Fibroblast of lung (primary cell): Measurements from ENCODE around the gene DHH.

ENCODE experiments used
- EZH2 ChIP-seq: IDR thresholded peaks from 2 replicates; pipeline ENCODE4 v1.5.1; 2012; ENCODE audit warnings: low read length, control low read depth, mild to moderate bottlenecking; ENCODE audit errors: missing control alignments
- TF ChIP-seq, protein P1 (sequence below), 2 donors: IDR thresholded peaks in 1 of 2; conservative IDR thresholded peaks in 1 of 2; 1 replicate in 1 of 2; 2 replicates in 1 of 2; pipeline ENCODE4 v1.5.1; 2011 to 2012; ENCODE audit warnings: low read length in 2 of 2, control low read depth in 1 of 2, inconsistent platforms in 1 of 2, low read depth in 1 of 2, mild to moderate bottlenecking in 1 of 2

DNA sequence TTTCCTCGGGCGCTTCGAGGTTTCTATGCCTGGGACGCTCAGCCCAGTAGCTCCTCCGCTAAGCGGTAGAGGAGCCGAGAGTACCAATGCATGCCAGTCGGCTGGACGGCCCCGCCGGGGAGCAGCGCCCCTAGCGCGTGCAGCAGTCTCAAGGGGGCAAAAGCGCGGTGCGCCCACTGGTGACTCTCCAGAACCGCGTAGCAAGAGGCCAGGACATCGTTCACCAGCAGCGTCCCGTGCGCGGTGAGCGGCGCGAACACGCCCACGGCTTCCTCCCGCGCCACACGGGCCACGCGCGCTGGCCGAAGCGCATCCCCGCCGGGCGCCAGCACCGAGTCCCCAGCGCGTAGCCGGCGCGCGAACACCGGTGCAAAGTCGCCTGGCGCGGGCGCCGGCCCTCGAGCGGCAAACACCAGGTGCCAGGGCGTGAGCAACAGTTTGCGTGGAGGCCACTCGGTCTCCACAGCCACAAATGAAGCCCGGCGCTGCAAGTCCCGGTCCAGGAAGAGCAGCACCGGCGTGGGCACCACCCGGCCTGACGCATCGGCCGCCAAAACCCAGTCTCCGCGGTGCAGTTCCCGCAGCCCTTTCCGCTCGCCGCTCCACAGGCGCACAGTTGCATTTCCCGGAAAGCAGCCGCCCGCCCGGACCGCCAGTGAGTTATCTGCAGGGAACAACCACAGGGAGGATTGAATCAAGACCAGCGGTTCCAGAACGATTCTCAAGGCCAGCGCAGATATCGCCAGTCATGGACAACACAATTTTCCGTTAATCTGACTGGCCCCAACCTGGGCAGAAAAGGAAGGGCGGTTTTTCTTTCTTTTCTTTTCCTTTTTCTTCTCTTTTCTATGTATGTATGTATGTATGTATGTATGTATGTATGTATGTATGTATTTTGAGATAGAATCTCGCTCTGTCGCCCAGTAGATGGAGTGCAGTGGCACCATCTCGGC, 4.5 kb downstream of the DHH start:
- TF ChIP-seq EZH2, result no peak
- TF ChIP-seq, protein P1, sequence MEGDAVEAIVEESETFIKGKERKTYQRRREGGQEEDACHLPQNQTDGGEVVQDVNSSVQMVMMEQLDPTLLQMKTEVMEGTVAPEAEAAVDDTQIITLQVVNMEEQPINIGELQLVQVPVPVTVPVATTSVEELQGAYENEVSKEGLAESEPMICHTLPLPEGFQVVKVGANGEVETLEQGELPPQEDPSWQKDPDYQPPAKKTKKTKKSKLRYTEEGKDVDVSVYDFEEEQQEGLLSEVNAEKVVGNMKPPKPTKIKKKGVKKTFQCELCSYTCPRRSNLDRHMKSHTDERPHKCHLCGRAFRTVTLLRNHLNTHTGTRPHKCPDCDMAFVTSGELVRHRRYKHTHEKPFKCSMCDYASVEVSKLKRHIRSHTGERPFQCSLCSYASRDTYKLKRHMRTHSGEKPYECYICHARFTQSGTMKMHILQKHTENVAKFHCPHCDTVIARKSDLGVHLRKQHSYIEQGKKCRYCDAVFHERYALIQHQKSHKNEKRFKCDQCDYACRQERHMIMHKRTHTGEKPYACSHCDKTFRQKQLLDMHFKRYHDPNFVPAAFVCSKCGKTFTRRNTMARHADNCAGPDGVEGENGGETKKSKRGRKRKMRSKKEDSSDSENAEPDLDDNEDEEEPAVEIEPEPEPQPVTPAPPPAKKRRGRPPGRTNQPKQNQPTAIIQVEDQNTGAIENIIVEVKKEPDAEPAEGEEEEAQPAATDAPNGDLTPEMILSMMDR (conservative IDR thresholded peaks at IDR 0.05 in 1 of 2, IDR thresholded peaks at IDR 0.05 in 1 of 2; ENCODE audit: low read depth in 1 of 2, low read length in 2 of 2), result peak in 1 of 2 donors; percentile 27
